A549 treated with Mapracorat at 1 μM for 4 hours (cell line): ENCODE data around the gene VAMP3. TPM values are rescaled to one million over a fixed set of nuclear protein-coding genes. Genes with fewer than 3 reads are reported as not detected.

ENCODE experiments used
- total RNA-seq: library from RNA; stranded (reverse); fragments of 200-300 nt; extraction: Qiagen RNA extraction; gene quantifications from 5 replicates; pipeline ENCODE4 v1.2.3, GENCODE V29; 2022

Gene VAMP3
- 67.0 to 76.7 TPM (median 70.0 TPM) in 5 replicates for total RNA-seq

GRCh38 chr1:7770997-7771822, at the start of gene VAMP3:
TSS of gene VAMP3 (plus strand) at chr1:7771296. CDS start at chr1:7771384, 88 bp downstream.

GRCh38 chr1:7783826-7784491, 12.9 kb downstream of the VAMP3 start, which contains the start of gene PER3:
TSS of gene PER3 (plus strand) at chr1:7784291. CDS start at chr1:7784878, 587 bp downstream.

Other genes starting within 250 kb of the VAMP3 start
- gene PER3, start 13.0 kb downstream of the VAMP3 start, total RNA-seq: 0.56 to 0.98 TPM (median 0.92 TPM) in 5 replicates
- not detected in 5 replicates for gene UTS2, start 81.8 kb downstream of the VAMP3 start, total RNA-seq
- gene TNFRSF9, start 169.5 kb downstream of the VAMP3 start, total RNA-seq: 1.8 to 3.3 TPM (median 2.5 TPM) in 5 replicates
- gene PARK7, start 190.4 kb downstream of the VAMP3 start, total RNA-seq: 337 to 384 TPM (median 364 TPM) in 5 replicates